ENCODE measurements around the gene FAM149B1. TPM values are rescaled to one million over a fixed set of nuclear protein-coding genes. Genes with fewer than 3 reads are reported as not detected.

The FAM149B1 gene
- total RNA-seq, 2 experiments from 2014 or later, result 7.0 to 7.7 TPM

DNA sequence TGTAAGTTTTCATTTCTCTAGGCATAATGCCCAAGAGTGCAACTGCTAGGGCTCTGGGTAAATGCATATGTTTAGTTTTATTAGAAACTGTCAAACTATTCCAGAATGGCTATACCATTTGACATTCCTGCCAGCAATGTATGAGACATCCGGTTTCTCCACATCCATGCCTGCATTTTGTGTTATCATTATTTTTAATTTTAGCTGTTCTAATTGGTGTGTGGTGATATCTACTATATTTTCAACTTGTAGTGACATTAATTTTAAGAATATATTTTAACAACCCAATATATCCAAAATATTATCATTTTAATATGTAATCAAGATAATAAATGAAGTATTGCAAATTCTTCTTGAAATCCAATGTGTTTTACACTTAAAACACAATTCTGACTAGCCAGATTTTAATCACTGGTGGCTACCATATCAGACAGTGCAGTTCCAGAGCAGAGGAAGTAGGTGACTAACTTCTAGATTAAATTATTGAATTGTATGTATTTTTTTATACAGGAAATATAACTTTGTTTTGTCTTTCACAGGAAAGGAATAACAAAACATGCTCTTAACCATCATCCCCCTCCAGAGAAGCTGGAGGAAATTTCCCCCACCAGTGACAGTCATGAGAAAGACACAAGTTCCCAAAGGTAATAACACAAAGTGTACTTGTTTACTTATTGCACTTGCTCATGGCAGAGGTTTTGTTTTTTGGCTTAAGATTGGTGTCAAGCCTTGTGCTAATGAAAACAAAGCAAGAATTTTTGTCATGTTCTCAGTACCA is 6.4 kb downstream of the FAM149B1 start:
- no peak for DNase-seq
- TF ChIP-seq, protein P1, sequence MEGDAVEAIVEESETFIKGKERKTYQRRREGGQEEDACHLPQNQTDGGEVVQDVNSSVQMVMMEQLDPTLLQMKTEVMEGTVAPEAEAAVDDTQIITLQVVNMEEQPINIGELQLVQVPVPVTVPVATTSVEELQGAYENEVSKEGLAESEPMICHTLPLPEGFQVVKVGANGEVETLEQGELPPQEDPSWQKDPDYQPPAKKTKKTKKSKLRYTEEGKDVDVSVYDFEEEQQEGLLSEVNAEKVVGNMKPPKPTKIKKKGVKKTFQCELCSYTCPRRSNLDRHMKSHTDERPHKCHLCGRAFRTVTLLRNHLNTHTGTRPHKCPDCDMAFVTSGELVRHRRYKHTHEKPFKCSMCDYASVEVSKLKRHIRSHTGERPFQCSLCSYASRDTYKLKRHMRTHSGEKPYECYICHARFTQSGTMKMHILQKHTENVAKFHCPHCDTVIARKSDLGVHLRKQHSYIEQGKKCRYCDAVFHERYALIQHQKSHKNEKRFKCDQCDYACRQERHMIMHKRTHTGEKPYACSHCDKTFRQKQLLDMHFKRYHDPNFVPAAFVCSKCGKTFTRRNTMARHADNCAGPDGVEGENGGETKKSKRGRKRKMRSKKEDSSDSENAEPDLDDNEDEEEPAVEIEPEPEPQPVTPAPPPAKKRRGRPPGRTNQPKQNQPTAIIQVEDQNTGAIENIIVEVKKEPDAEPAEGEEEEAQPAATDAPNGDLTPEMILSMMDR (IDR thresholded peaks at IDR 0.05), result no peak
- Mint-ChIP-seq H3K36me3 (ENCODE audit: low read depth) (peaks cover 21% of the 10 kb centered on the region), H3K4me1 (ENCODE audit: low read depth) (no peaks in the 10 kb centered on the region), H3K27me3 (no peaks in the 10 kb centered on the region), H3K9me3 (no peaks in the 10 kb centered on the region), H3K27ac (no peak overlapping the region), H3K4me3 (no peak overlapping the region)
- Histone ChIP-seq H3K4me3 (ENCODE audit: low read length) (no peak overlapping the region), H3K36me3 (ENCODE audit: insufficient read depth, low read length) (peaks cover 24% of the 10 kb centered on the region), H3K27me3 (ENCODE audit: control insufficient read depth in 1 of 2, insufficient read depth in 2 of 2, low read length in 2 of 2) (no peaks in the 10 kb centered on the region), H3K27ac (ENCODE audit: low read depth in 1 of 2, low read length in 2 of 2) (no peak overlapping the region), H3K9me3 (ENCODE audit: control insufficient read depth in 1 of 2, insufficient read depth in 1 of 2, low read length in 2 of 2) (no peaks in the 10 kb centered on the region), H3K4me1 (ENCODE audit: insufficient read depth, low read length) (no peaks in the 10 kb centered on the region)
- ChIA-PET POLR2A (no interaction called here), CTCF (no interaction called here)
- intact Hi-C loops (cut with DNase I, micrococcal nuclease), result no loop called here
- no peak for ATAC-seq (ENCODE audit: poor library complexity)

DNA sequence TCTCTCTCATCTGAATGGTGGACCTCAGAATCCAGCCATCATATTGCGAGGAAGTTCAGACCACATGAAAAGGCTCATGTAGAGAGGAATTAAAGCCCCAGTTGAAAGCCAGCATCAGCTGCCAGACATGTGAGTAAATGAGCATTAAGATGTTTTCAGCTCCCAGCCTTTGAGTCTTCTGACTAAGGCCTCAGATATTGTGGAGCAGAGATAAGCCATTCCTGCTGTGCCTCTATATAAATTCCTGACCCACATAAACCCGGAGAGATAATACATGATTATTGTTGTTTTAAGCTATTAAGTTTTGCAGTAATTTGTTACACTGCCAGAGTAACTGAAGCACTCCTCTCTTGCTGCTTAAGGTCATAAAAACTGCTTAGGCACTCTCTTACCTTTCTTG is 14.6 kb downstream of the FAM149B1 start:
- no peak overlapping the region for H3K27ac ChIP-seq (ENCODE audit: low read depth in 1 of 2, low read length in 2 of 2)
- H3K4me3 ChIP-seq (ENCODE audit: low read length), result no peak overlapping the region
- H3K9me3 ChIP-seq (ENCODE audit: control insufficient read depth in 1 of 2, insufficient read depth in 1 of 2, low read length in 2 of 2), result no peaks in the 10 kb centered on the region
- Mint-ChIP-seq H3K9me3 (no peaks in the 10 kb centered on the region), H3K27ac (no peak overlapping the region), H3K4me1 (ENCODE audit: low read depth) (no peaks in the 10 kb centered on the region), H3K36me3 (ENCODE audit: low read depth) (peaks cover 55% of the 10 kb centered on the region), H3K4me3 (no peak overlapping the region), H3K27me3 (no peaks in the 10 kb centered on the region)
- H3K27me3 ChIP-seq (ENCODE audit: control insufficient read depth in 1 of 2, insufficient read depth in 2 of 2, low read length in 2 of 2), result no peaks in the 10 kb centered on the region
- ChIA-PET CTCF (no interaction called here), POLR2A (no interaction called here)
- no peaks in the 10 kb centered on the region for H3K4me1 ChIP-seq (ENCODE audit: insufficient read depth, low read length)
- TF ChIP-seq, protein P1 (IDR thresholded peaks at IDR 0.05), result no peak
- intact Hi-C loops (cut with DNase I, micrococcal nuclease), result no loop called here
- peaks cover 34% of the 10 kb centered on the region for H3K36me3 ChIP-seq (ENCODE audit: insufficient read depth, low read length)
- ATAC-seq (ENCODE audit: poor library complexity) (no peak), DNase-seq (no peak)

DNA sequence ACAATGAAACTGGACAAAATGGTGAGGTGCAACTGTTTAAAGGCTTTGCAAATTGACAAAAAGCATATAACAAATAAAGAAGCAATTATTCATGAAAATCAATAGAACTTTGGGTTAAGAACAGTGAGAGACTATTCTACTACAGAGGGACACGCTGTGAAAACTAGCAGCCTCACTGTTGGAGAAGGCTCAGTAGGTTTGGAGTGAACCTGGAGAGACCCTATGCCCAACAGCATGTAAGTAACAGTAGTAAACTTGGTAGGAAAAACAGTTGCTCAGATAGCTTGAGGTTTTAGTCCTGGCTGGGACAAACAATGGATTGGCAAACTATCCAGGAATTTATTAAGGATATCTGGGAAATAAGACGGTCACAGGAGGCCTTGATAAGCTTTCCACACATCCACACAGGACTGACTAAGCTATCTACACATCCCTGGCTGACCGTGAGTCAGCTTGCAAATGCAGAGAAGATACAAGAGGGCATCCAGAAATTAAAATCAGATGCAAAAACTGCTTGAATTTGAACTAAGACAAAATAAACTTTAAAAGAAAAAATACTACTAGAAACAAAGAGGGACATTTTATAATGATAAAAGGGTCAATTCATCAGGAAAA is 15.9 kb downstream of the FAM149B1 start:
- H3K4me3 Mint-ChIP-seq, result no peak overlapping the region
- Histone ChIP-seq H3K4me1 (ENCODE audit: insufficient read depth, low read length) (no peaks in the 10 kb centered on the region), H3K27me3 (ENCODE audit: control insufficient read depth in 1 of 2, insufficient read depth in 2 of 2, low read length in 2 of 2) (no peaks in the 10 kb centered on the region), H3K4me3 (ENCODE audit: low read length) (no peak overlapping the region), H3K9me3 (ENCODE audit: control insufficient read depth in 1 of 2, insufficient read depth in 1 of 2, low read length in 2 of 2) (no peaks in the 10 kb centered on the region), H3K36me3 (ENCODE audit: insufficient read depth, low read length) (peaks cover 25% of the 10 kb centered on the region), H3K27ac (ENCODE audit: low read depth in 1 of 2, low read length in 2 of 2) (no peak overlapping the region)
- peaks cover 49% of the 10 kb centered on the region for H3K36me3 Mint-ChIP-seq (ENCODE audit: low read depth)
- ChIA-PET POLR2A (interaction anchor here (0.7 kb wide), 1 partner anchor 13 kb away, joined by 3 read pairs; no protein-coding TSS in a partner anchor), CTCF (no interaction called here)
- no peak overlapping the region for H3K27ac Mint-ChIP-seq
- no peaks in the 10 kb centered on the region for H3K27me3 Mint-ChIP-seq
- intact Hi-C loops (cut with DNase I, micrococcal nuclease), result no loop called here
- no peaks in the 10 kb centered on the region for H3K9me3 Mint-ChIP-seq
- ATAC-seq (ENCODE audit: poor library complexity) (no peak), DNase-seq (no peak)
- TF ChIP-seq, protein P1 (IDR thresholded peaks at IDR 0.05), result no peak
- H3K4me1 Mint-ChIP-seq (ENCODE audit: low read depth), result no peaks in the 10 kb centered on the region
